Measurements from ENCODE around the gene NXF1.

DNA sequence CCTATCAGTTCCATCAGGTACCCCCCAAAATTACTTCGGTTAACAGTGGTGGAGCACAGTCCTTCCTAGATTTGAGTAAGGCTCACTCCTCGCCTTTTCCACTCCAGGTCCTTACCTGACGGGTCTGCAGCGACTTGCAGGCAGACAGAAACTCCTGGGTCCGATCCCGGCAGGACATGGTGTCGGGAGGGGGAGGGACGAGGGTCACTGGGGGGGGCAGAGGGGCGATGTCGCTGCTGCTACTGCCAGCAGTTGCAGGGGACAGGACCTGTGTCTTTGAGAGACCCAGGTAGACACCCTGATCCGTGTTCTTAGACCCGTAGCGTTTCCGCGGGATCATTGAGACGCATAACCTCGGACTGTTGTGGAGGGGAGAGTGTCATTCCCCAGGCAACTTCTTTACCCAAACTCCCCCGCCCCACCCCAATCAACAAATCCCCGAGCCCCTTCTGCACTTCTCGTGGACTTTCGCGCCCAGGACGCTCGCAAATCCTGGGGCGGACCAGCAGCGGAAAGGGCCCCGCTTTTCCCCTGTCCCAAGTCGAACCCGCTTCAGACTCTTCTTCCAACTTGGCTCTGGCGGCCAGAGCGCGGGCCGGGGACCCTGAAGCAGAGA is 25.8 kb upstream of the NXF1 start:
- TF ChIP-seq, protein P1, sequence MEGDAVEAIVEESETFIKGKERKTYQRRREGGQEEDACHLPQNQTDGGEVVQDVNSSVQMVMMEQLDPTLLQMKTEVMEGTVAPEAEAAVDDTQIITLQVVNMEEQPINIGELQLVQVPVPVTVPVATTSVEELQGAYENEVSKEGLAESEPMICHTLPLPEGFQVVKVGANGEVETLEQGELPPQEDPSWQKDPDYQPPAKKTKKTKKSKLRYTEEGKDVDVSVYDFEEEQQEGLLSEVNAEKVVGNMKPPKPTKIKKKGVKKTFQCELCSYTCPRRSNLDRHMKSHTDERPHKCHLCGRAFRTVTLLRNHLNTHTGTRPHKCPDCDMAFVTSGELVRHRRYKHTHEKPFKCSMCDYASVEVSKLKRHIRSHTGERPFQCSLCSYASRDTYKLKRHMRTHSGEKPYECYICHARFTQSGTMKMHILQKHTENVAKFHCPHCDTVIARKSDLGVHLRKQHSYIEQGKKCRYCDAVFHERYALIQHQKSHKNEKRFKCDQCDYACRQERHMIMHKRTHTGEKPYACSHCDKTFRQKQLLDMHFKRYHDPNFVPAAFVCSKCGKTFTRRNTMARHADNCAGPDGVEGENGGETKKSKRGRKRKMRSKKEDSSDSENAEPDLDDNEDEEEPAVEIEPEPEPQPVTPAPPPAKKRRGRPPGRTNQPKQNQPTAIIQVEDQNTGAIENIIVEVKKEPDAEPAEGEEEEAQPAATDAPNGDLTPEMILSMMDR (IDR thresholded peaks at IDR 0.05): no peak
- no peak for TF ChIP-seq EP300 (IDR thresholded peaks at IDR 0.05)
- TF ChIP-seq POLR2A (IDR thresholded peaks at IDR 0.05): no peak
